Lower lobe of right lung (tissue), 2 donors: ENCODE results near the gene KLHDC4. TPM values are rescaled to one million over a fixed set of nuclear protein-coding genes. Genes with fewer than 3 reads are reported as not detected.

Experiments used
- ATAC-seq, 2 donors: fragments of 200-7000 bp; cut with Tn5 transposase; one replicate each; pipeline ENCODE4 v1.9.1; 2020 to 2022; ENCODE audit warnings: mild to moderate bottlenecking in 2 of 2, moderate library complexity in 2 of 2
- DNase-seq: peaks from one replicate; pipeline ENCODE4 v3.0.0-alpha.2; 2020
- H3K27ac ChIP-seq: fragments of 200-600 bp; one replicate; pipeline ENCODE4 v1.8.0; 2022
- H3K27me3 ChIP-seq: fragments of 200-600 bp; one replicate; pipeline ENCODE4 v1.8.0; 2022; ENCODE audit warnings: low read depth
- H3K36me3 ChIP-seq: fragments of 200-600 bp; one replicate; pipeline ENCODE4 v1.8.0; 2022; ENCODE audit warnings: mild to moderate bottlenecking
- H3K4me1 ChIP-seq: fragments of 200-600 bp; one replicate; pipeline ENCODE4 v1.8.0; 2022
- H3K4me3 ChIP-seq: fragments of 200-600 bp; one replicate; pipeline ENCODE4 v1.8.0; 2022; ENCODE audit warnings: mild to moderate bottlenecking
- H3K9me3 ChIP-seq: fragments of 200-600 bp; one replicate; pipeline ENCODE4 v1.8.0; 2022
- intact Hi-C: fragments of 100-400 bp; cut with DNase I; formaldehyde crosslinking; loops from one replicate; pipeline ENCODE4 v1.11.0; 2022
- total RNA-seq: library from RNA; stranded (reverse); fragmentation: NEBNext Ultra II Directional; extraction: Animal tissue kit (Norgen Biotek cat#: 25700); gene quantifications from one replicate; pipeline ENCODE4 v1.2.1, GENCODE V29; 2021
- TF ChIP-seq, protein P1 (sequence below): fragments of 200-600 bp; IDR thresholded peaks from one replicate; pipeline ENCODE4 v1.8.0; 2022; ENCODE audit warnings: antibody characterized with exemption, mild to moderate bottlenecking
- donor health status: DM: no; HTN: yes; CAD: no; lungs with severe emphysema.

The KLHDC4 gene
- total RNA-seq, 1 donor from 2014 or later: 33.9 TPM

GRCh38 chr16:87667946-87668345 is 97.8 kb downstream of the KLHDC4 start:
- no peaks in the 10 kb centered on the region for H3K9me3 ChIP-seq
- DNase-seq (no peak), ATAC-seq (no peak)
- H3K36me3 ChIP-seq: no peaks in the 10 kb centered on the region
- peaks cover 32% of the 10 kb centered on the region for H3K27me3 ChIP-seq
- H3K27ac ChIP-seq: no peak overlapping the region
- H3K4me3 ChIP-seq: no peak overlapping the region
- no peaks in the 10 kb centered on the region for H3K4me1 ChIP-seq
- intact Hi-C loops: no loop called here
- TF ChIP-seq, protein P1, sequence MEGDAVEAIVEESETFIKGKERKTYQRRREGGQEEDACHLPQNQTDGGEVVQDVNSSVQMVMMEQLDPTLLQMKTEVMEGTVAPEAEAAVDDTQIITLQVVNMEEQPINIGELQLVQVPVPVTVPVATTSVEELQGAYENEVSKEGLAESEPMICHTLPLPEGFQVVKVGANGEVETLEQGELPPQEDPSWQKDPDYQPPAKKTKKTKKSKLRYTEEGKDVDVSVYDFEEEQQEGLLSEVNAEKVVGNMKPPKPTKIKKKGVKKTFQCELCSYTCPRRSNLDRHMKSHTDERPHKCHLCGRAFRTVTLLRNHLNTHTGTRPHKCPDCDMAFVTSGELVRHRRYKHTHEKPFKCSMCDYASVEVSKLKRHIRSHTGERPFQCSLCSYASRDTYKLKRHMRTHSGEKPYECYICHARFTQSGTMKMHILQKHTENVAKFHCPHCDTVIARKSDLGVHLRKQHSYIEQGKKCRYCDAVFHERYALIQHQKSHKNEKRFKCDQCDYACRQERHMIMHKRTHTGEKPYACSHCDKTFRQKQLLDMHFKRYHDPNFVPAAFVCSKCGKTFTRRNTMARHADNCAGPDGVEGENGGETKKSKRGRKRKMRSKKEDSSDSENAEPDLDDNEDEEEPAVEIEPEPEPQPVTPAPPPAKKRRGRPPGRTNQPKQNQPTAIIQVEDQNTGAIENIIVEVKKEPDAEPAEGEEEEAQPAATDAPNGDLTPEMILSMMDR: no peak

DNA sequence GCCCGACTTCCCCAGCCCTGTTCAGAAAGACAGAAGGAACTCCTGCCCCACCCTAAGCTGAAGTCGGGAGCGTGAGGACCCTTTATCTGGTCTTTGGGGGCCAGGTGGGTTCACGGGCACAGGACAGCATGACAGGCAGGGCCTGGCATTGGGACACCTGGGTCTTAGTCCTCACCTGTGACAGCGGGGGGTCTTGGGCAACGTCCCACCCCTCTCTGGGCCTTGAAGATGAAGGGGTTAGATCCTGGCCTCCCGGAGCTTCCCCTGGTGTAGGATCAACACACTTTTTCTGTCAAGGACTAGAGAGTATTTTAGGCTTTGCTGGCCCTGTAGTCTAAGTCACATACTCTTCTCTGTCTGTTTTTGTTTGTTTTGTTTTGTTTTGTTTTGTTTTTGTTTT is 98.3 kb downstream of the KLHDC4 start:
- intact Hi-C loops: no loop called here
- no peaks in the 10 kb centered on the region for H3K36me3 ChIP-seq
- ATAC-seq (no peak), DNase-seq (no peak)
- H3K9me3 ChIP-seq: no peaks in the 10 kb centered on the region
- H3K4me3 ChIP-seq: no peak overlapping the region
- H3K27me3 ChIP-seq: peaks cover 32% of the 10 kb centered on the region
- TF ChIP-seq, protein P1: no peak
- H3K27ac ChIP-seq: no peak overlapping the region
- H3K4me1 ChIP-seq: no peaks in the 10 kb centered on the region

- no peak for DNase-seq
These were observed 98.9 kb downstream of the KLHDC4 start for GRCh38 chr16:87666919-87667318.

GRCh38 chr16:87665193-87665592 is 100.6 kb downstream of the KLHDC4 start:
- no peak for DNase-seq
- Histone ChIP-seq H3K4me1 (no peaks in the 10 kb centered on the region), H3K36me3 (no peaks in the 10 kb centered on the region), H3K27me3 (peaks cover 35% of the 10 kb centered on the region), H3K27ac (no peak overlapping the region), H3K9me3 (no peaks in the 10 kb centered on the region), H3K4me3 (no peak overlapping the region)
- intact Hi-C loops: no loop called here
- no peak for ATAC-seq
- TF ChIP-seq, protein P1: no peak

More at GRCh38 chr16:87666919-87667318, 98.9 kb downstream of the KLHDC4 start:
- Histone ChIP-seq H3K27me3 (peaks cover 32% of the 10 kb centered on the region), H3K36me3 (no peaks in the 10 kb centered on the region), H3K9me3 (no peaks in the 10 kb centered on the region), H3K4me3 (no peak overlapping the region), H3K27ac (no peak overlapping the region), H3K4me1 (no peaks in the 10 kb centered on the region)
- no peak for ATAC-seq
- TF ChIP-seq, protein P1: no peak
- intact Hi-C loops: no loop called here

- Histone ChIP-seq H3K4me3 (no peak overlapping the region), H3K27ac (no peak overlapping the region), H3K4me1 (no peaks in the 10 kb centered on the region), H3K27me3 (peaks cover 36% of the 10 kb centered on the region), H3K9me3 (no peaks in the 10 kb centered on the region), H3K36me3 (no peaks in the 10 kb centered on the region)
- TF ChIP-seq, protein P1: no peak
- intact Hi-C loops: no loop called here
- DNase-seq: no peak
- ATAC-seq: no peak
These were observed 101.0 kb downstream of the KLHDC4 start for GRCh38 chr16:87664792-87665191.
